AG09319 (cell line): ENCODE data around the gene MST1.

Experiments used
- DNase-seq: peaks from one replicate; pipeline ENCODE4 v3.0.0-alpha.2; 2010; ENCODE audit warnings: low read depth; ENCODE audit errors: extremely low read depth
- CTCF ChIP-seq: IDR thresholded peaks from 2 replicates; pipeline ENCODE4 v1.5.1; 2011; ENCODE audit warnings: low read depth, mild to moderate bottlenecking, inconsistent platforms, low read length, moderate library complexity

The MST1 gene

DNA sequence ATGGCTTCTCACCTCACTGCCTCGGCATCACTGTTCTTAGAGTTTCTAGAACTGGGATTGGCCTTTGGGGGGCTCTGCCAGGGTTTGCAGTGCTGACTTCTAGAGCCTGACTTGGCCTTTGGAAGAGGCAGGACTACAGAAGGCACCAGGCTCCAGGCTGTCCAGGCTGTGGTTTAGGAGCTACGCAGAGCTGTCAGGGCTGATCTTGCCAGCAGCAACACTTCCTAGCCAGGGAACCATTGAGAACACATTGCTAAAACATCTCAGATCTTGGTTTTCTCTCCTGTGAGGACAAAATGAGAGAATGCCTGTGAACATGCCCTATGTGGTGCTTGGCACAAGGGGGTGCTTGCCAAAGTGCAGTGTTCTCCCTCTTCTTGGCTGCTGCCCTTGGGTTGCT lies 49.7 kb downstream of the MST1 start:
- TF ChIP-seq CTCF = no peak
- no peak for DNase-seq

DNA sequence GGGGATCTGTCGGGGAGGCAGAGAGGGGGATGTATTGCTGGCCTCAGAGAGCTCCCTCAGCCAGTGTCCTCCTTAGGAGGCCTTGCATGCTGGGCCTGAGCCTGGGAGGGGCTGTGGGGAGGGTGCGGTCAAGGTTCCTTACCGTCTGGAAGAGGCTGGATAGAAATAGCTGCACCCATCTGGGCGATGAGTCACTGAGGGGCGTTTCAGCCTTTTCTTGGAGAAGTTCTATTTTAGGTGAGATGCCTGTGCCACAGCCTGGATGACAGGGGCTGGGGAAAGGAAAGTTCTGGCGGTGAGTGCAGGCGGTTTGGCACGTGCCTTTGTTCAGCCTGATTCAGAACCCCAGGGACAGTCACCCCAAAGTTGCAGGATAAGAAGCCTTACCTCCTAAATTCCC lies 50.8 kb downstream of the MST1 start:
- no peak for DNase-seq

GRCh38 chr3:49636883-49637609 lies 52.2 kb downstream of the MST1 start:
- no peak for TF ChIP-seq CTCF
- no peak for DNase-seq

More for the DNA sequence above, 50.8 kb downstream of the MST1 start:
- TF ChIP-seq CTCF = no peak

GRCh38 chr3:49634736-49635135 lies 54.5 kb downstream of the MST1 start:
- no peak for DNase-seq
- TF ChIP-seq CTCF = no peak
